Kidney (tissue), 14 donors: ENCODE measurements around the gene TMEM229B. TPM values are rescaled to one million over a fixed set of nuclear protein-coding genes. Genes with fewer than 3 reads are reported as not detected.

ENCODE experiments used
- DNase-seq, 5 donors: peaks; one replicate each; pipeline ENCODE4 v3.0.0-alpha.2; 2013 to 2020
- FAIRE-seq: peaks from 2 replicates; lab custom pipeline; 2012; peaks lifted over from hg19 to GRCh38; lab: Jason Lieb, UNC
- H3K27ac ChIP-seq, 2 donors: one replicate each; pipeline ENCODE4 v1.7.0; 2013; ENCODE audit warnings: low read depth in 2 of 2, low read length in 2 of 2, inconsistent platforms in 1 of 2
- H3K27me3 ChIP-seq: one replicate; pipeline ENCODE4 v1.7.1; 2013; ENCODE audit warnings: low read length, inconsistent platforms; ENCODE audit not compliant: control insufficient read depth, insufficient read depth
- H3K36me3 ChIP-seq, 3 donors: one replicate each; pipeline versions ENCODE4 v1.7.0 to v1.7.1; 2013; ENCODE audit warnings: low read length in 3 of 3, control low read depth in 1 of 3, inconsistent platforms in 1 of 3; ENCODE audit not compliant: insufficient read depth in 3 of 3, control insufficient read depth in 2 of 3
- H3K4me1 ChIP-seq, 3 donors: one replicate each; pipeline versions ENCODE4 v1.7.0 to v1.7.1; 2013; ENCODE audit warnings: low read length in 3 of 3, inconsistent platforms in 1 of 3, low read depth in 1 of 3; ENCODE audit not compliant: control insufficient read depth in 2 of 3, insufficient read depth in 2 of 3
- H3K4me3 ChIP-seq, 3 donors: one replicate each; pipeline versions ENCODE4 v1.7.0 to v1.8.1; 2013; ENCODE audit warnings: low read length in 3 of 3, control low read depth in 1 of 3, inconsistent platforms in 1 of 3
- H3K9ac ChIP-seq, 3 donors: one replicate each; pipeline versions ENCODE4 v1.7.0 to v1.7.1; 2013; ENCODE audit warnings: low read length in 3 of 3, control low read depth in 1 of 3, inconsistent platforms in 1 of 3
- H3K9me3 ChIP-seq, 3 donors: one replicate each; pipeline versions ENCODE4 v1.7.0 to v1.7.1; 2013; ENCODE audit warnings: low read length in 3 of 3, control low read depth in 1 of 3, inconsistent platforms in 1 of 3; ENCODE audit not compliant: control insufficient read depth in 2 of 3, insufficient read depth in 1 of 3
- intact Hi-C: fragments of 100-400 bp; cut with DNase I; formaldehyde crosslinking; loops from one replicate; pipeline ENCODE4 v1.11.1; 2022
- polyA plus RNA-seq: library from polyadenylated mRNA; stranded (reverse); fragments of 350-450 nt; fragmentation: Illumina TruSeq; extraction: RNeasy Lipid Tissue Mini Kit (QIAGEN cat#74804); gene quantifications from one replicate; pipeline ENCODE4 v1.2.3, GENCODE V29; 2014; ENCODE audit warnings: low read depth, low replicate concordance; ENCODE audit not compliant: insufficient read depth
- total RNA-seq: library from RNA; stranded (reverse); fragmentation: NEBNext Ultra II Directional; extraction: Animal tissue kit (Norgen Biotek cat#: 25700); gene quantifications from one replicate; pipeline ENCODE4 v1.2.1, GENCODE V29; 2021
- TF ChIP-seq, protein P1 (sequence below): IDR thresholded peaks from 3 replicates; pipeline ENCODE4 v1.5.1; 2012; ENCODE audit warnings: mild to moderate bottlenecking, moderate library complexity, borderline replicate concordance; ENCODE audit not compliant: insufficient read depth; ENCODE audit errors: extremely low read depth
- donor health status: control.
- donor health status: control.
- donor health status: control.
- donor health status: control.
- donor health status: control.
- donor health status: DM: yes; HTN: yes; CAD: no.
- donor health status: Normal renal cell carcinoma (clear cell type).

TMEM229B gene
- total and polyA plus RNA-seq, 2 donors from 2014 or later: 3.1 to 7.8 TPM

DNA sequence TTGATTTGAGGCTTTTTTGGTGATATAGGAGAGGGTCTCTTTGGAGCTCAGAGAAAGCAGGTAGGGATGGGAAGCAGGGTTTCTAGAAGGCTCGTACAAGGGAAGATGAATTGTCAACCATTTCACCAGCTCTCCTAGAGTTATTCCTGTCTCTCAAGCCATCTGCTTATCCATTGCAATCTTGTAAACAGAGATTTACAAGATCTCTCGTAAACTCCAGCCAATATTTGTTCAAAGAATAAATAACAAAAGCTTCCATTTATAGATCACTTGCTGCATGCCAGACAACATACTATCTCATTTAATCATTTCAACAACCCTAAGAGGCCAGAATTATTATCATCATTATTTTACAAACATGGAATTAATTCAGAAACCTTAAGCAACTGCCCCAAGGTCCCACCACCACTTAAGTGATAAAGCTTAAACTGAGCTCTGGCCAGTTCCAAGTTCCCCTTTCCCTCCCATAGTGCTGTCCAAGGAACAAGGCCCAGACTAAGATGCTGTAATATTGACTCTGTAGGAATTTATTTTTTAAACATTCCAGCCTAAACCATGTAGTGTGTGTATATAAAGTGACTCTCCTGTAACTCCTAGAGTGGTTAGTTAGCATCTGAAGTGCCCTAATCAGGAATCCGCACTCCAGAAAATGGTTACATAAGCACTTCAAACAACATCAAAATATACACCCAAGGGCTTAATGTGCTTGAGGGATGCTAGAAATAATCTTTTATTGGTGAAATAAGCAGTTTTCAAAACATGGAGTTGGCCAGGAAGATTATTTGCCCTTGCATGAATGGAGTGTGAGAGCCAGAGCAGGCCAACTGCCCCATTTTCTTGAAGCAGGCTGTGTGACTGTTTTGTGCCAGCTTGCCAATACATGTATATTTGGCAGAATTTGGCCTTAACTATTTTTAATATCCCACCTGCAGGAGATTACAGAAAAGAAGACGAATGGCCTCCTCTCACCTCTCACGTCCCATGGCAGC is 41.7 kb upstream of the TMEM229B start:
- Histone ChIP-seq H3K9me3 (no peaks in the 10 kb centered on the region), H3K36me3 (no peaks in the 10 kb centered on the region), H3K9ac (no peak overlapping the region), H3K4me1 (peaks cover 0 to 2% (median 0%) of the 10 kb centered on the region in 3 donors), H3K27me3 (no peaks in the 10 kb centered on the region), H3K27ac (no peak overlapping the region), H3K4me3 (no peak overlapping the region)
- DNase-seq (no peak), FAIRE-seq (no peak)
- intact Hi-C loops: no loop called here
- TF ChIP-seq, protein P1, sequence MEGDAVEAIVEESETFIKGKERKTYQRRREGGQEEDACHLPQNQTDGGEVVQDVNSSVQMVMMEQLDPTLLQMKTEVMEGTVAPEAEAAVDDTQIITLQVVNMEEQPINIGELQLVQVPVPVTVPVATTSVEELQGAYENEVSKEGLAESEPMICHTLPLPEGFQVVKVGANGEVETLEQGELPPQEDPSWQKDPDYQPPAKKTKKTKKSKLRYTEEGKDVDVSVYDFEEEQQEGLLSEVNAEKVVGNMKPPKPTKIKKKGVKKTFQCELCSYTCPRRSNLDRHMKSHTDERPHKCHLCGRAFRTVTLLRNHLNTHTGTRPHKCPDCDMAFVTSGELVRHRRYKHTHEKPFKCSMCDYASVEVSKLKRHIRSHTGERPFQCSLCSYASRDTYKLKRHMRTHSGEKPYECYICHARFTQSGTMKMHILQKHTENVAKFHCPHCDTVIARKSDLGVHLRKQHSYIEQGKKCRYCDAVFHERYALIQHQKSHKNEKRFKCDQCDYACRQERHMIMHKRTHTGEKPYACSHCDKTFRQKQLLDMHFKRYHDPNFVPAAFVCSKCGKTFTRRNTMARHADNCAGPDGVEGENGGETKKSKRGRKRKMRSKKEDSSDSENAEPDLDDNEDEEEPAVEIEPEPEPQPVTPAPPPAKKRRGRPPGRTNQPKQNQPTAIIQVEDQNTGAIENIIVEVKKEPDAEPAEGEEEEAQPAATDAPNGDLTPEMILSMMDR: no peak

DNA sequence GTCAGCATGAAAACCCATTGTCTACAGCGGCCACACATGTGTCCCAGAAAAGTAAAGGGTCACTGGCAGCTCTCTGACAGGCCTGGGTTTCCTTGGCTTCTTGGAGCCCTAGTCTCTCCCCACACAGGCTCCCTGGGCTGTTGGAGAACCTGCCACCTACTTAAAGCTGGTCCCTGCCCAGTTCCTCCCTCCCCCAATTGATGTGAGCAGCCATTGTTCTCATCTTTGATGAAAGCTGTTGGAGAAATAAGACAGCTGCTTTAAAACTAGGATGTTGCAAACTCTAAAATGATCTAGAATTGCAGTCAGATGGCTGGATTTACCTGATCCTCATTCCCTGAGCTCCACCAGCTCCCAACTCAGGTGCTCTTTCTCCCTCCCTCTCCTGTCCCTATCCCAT is 39.8 kb upstream of the TMEM229B start:
- no peaks in the 10 kb centered on the region for H3K9me3 ChIP-seq
- no peaks in the 10 kb centered on the region for H3K27me3 ChIP-seq
- no peak for DNase-seq
- no peak overlapping the region for H3K4me3 ChIP-seq
- H3K9ac ChIP-seq: no peak overlapping the region
- intact Hi-C loops: no loop called here
- TF ChIP-seq, protein P1: no peak
- FAIRE-seq: no peak
- no peak overlapping the region for H3K27ac ChIP-seq
- peaks cover 0 to 2% (median 0%) of the 10 kb centered on the region in 3 donors for H3K4me1 ChIP-seq
- H3K36me3 ChIP-seq: no peaks in the 10 kb centered on the region

DNA sequence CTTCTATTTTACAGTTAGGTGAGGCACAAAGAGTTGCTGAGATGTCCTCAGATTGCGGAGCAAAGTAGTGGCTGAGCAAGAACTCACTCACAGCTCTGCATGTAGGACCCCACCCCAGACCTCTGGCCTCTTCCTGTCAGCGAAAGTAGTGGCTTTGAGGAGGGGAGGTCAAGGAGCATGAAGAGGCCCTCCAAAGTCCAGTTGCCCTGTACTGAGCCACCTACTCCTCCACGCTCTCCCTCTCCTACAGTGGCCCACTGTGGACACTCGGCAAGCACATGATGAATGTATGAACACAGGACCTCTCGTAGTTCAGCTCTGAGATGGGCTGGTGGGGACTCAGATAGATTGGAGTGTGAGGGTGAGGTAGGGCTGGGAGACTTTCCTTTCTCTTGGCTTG is 39.2 kb upstream of the TMEM229B start:
- DNase-seq (no peak), FAIRE-seq (no peak)
- no peaks in the 10 kb centered on the region for H3K9me3 ChIP-seq
- no peak overlapping the region for H3K9ac ChIP-seq
- no peak overlapping the region for H3K27ac ChIP-seq
- H3K27me3 ChIP-seq: no peaks in the 10 kb centered on the region
- TF ChIP-seq, protein P1: no peak
- no peak overlapping the region for H3K4me3 ChIP-seq
- H3K36me3 ChIP-seq: no peaks in the 10 kb centered on the region
- H3K4me1 ChIP-seq: peaks cover 0 to 2% (median 0%) of the 10 kb centered on the region in 3 donors
- intact Hi-C loops: no loop called here
